ENCODE data around the gene DHFR2.

GRCh38 chr3:94081884-94082283 lies 19.2 kb upstream of the DHFR2 start:
- TF ChIP-seq CTCF (conservative IDR thresholded peaks at IDR 0.05; ENCODE audit: low read depth, low read length): no peak
- no peak for TF ChIP-seq EZH2 (IDR thresholded peaks at IDR 0.05; ENCODE audit: borderline replicate concordance, low read depth, low read length, poor library complexity, severe bottlenecking)
